Heart left ventricle (tissue), 13 donors: ENCODE measurements around the gene GNAT2.

Experiments
- POLR2A ChIP-seq, 2 donors: fragments of 450-650 bp; IDR thresholded peaks; one replicate each; pipeline ENCODE4 v1.6.1; 2017; ENCODE audit warnings: antibody characterized with exemption in 2 of 2, mild to moderate bottlenecking in 2 of 2, moderate library complexity in 2 of 2
- TF ChIP-seq, protein P1 (sequence below), 12 donors: fragments of 200-600 bp; sonication (generic) in 4 of 12; IDR thresholded peaks; one replicate each; pipeline versions ENCODE4 v1.5.0 to v1.8.0; 2018 to 2022; ENCODE audit warnings: antibody characterized with exemption in 12 of 12, mild to moderate bottlenecking in 5 of 12
- donor health status: ischemic (EF 13 %, LVEDD 7.1; RV severe dilation, severe dysfunction).
- donor health status: DM: no; HTN: yes; CAD: no.
- donor health status: DM: no; HTN: no; CAD: no.
- donor health status: ischemic (EF 25% LVEDD 6.9; RV normal size, moderate dysfunction).
- donor health status: ischemic (EF 25% LVEDD 5.7; RV mildly dilated, moderate dysfunction).
- donor health status: ischemic (EF 35%, LVEDD 5.7; RV mildly dilated, moderate dysfunction).
- donor health status: nonischemic (EF 11% LVEDD 7.7; RV severe dilation, severe dysfunction).
- donor health status: DM: yes; HTN: yes; CAD: no.
- donor health status: PGD.
- donor health status: ischemic (EF 29% LVEDD 5.4; RV normal size, mild dysfunction).
- donor health status: nonischemic (EF 23%, LVEDD 6.1; RV moderate dilation, normal function).

DNA sequence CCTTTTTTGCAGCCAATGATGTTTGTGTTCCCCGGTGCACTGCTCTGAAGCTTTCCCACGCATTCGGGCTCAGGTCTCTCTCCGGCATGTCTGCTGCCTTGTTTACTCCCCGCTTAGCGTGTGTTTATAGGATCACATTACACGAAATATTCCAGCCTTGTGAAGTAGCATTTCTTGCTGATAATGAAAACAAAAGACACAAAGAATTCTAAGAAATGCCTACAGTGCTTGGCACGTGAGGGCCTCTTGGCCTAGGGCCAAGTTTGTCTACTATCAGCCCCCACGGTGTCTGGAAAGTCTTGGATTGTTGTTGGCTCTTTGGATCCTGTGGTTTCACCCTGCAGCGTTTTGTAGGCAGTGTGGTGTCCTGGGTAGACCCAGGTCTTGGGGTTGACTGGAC, 25.3 kb upstream of the GNAT2 start:
- TF ChIP-seq, protein P1, sequence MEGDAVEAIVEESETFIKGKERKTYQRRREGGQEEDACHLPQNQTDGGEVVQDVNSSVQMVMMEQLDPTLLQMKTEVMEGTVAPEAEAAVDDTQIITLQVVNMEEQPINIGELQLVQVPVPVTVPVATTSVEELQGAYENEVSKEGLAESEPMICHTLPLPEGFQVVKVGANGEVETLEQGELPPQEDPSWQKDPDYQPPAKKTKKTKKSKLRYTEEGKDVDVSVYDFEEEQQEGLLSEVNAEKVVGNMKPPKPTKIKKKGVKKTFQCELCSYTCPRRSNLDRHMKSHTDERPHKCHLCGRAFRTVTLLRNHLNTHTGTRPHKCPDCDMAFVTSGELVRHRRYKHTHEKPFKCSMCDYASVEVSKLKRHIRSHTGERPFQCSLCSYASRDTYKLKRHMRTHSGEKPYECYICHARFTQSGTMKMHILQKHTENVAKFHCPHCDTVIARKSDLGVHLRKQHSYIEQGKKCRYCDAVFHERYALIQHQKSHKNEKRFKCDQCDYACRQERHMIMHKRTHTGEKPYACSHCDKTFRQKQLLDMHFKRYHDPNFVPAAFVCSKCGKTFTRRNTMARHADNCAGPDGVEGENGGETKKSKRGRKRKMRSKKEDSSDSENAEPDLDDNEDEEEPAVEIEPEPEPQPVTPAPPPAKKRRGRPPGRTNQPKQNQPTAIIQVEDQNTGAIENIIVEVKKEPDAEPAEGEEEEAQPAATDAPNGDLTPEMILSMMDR (IDR thresholded peaks at IDR 0.05): no peak
- TF ChIP-seq POLR2A (IDR thresholded peaks at IDR 0.05): no peak
